ENCODE data around the gene SCP2. TPM values are rescaled to one million over a fixed set of nuclear protein-coding genes. Genes with fewer than 3 reads are reported as not detected.

SCP2 gene
- total and polyA plus RNA-seq, 2 of the 4 experiments (the other 2 are of a cell fraction): 70.4 to 83.1 TPM

- H3K18ac ChIP-seq (ENCODE audit: low read depth, low read length): no peak overlapping the region
- H3K4me2 ChIP-seq (ENCODE audit: low read depth, low read length): no peak overlapping the region
- H2BK120ac ChIP-seq (ENCODE audit: low read depth, low read length): no peak overlapping the region
- no peak for ATAC-seq (ENCODE audit: low read depth)
- ChIA-PET CTCF (no interaction called here), POLR2A (ENCODE audit: unreplicated experiment) (interaction anchor here (0.5 kb wide), 1 partner anchor 21 kb away, joined by 3 read pairs; no protein-coding TSS in a partner anchor)
- no peaks in the 10 kb centered on the region for H3K9me3 ChIP-seq (ENCODE audit: control insufficient read depth, insufficient read depth, low read length)
- H3K9ac ChIP-seq (ENCODE audit: low read depth, low read length): no peak overlapping the region
- DNase-seq: no peak
- no peak overlapping the region for H2AK5ac ChIP-seq (ENCODE audit: low read depth, low read length)
- no peak overlapping the region for H2BK15ac ChIP-seq (ENCODE audit: low read depth, low read length)
- H3K79me1 ChIP-seq (ENCODE audit: low read depth in 1 of 2, low read length in 2 of 2): no peaks in the 10 kb centered on the region
- WGBS, 2 experiments (ENCODE audit: extremely low coverage in 2 of 2, insufficient read length in 1 of 2): no CpG with 5 or more reads among the region's 3 CpGs
- no peak overlapping the region for H4K5ac ChIP-seq (ENCODE audit: low read depth, low read length)
- H3K27ac ChIP-seq (ENCODE audit: insufficient read depth, low read length): no peak overlapping the region
- H2BK20ac ChIP-seq (ENCODE audit: low read depth, low read length): no peak overlapping the region
- no peak overlapping the region for H3K4me3 ChIP-seq (ENCODE audit: insufficient read depth, low read depth, low read length)
- dilution Hi-C loops (cut with HindIII; ENCODE audit: low sequenced_read_pairs, unreplicated experiment): no loop called here
- in situ Hi-C loops (cut with MboI; ENCODE audit: low sequenced_read_pairs): no loop called here
- peaks cover 19% of the 10 kb centered on the region for H3K36me3 ChIP-seq (ENCODE audit: control insufficient read depth, insufficient read depth, low read length)
- intact Hi-C loops (cut with micrococcal nuclease): no loop called here
- no peaks in the 10 kb centered on the region for H3K4me1 ChIP-seq (ENCODE audit: control insufficient read depth, insufficient read depth, low read length)
- H4K20me1 ChIP-seq (ENCODE audit: insufficient read depth, low read length): no peaks in the 10 kb centered on the region
- H4K91ac ChIP-seq (ENCODE audit: insufficient read depth, low read depth, low read length): no peak overlapping the region
- H3K56ac ChIP-seq (ENCODE audit: extremely low read depth, insufficient read depth, low read length): no peak overlapping the region
- no peak overlapping the region for H4K8ac ChIP-seq (ENCODE audit: low read depth in 2 of 2, low read length in 2 of 2)
- no peak overlapping the region for H3K14ac ChIP-seq (replicated peaks; ENCODE audit: low read depth, low read length)
- H3K23ac ChIP-seq (ENCODE audit: low read depth, low read length): no peak overlapping the region
- no peak overlapping the region for H3K4ac ChIP-seq (ENCODE audit: low read depth, low read length)
- H2BK5ac ChIP-seq (ENCODE audit: low read depth, low read length, poor library complexity, severe bottlenecking): no peak overlapping the region
- no peak overlapping the region for H2AFZ ChIP-seq (replicated peaks; ENCODE audit: low read length, poor library complexity)
- no peaks in the 10 kb centered on the region for H3K27me3 ChIP-seq (ENCODE audit: control insufficient read depth, insufficient read depth, low read length)
- H2AK9ac ChIP-seq (replicated peaks; ENCODE audit: low read depth, low read length, poor library complexity): no peak overlapping the region
- H3K9me1 ChIP-seq (ENCODE audit: insufficient read depth, low read length): no peaks in the 10 kb centered on the region
- BruUV-seq (replicated peaks): no TSS peak
- TF ChIP-seq USF2 (IDR thresholded peaks at IDR 0.05; ENCODE audit: low read depth, low read length) (no peak), CHD1 (IDR thresholded peaks at IDR 0.05; ENCODE audit: low read depth, low read length) (no peak), POLR2A (IDR thresholded peaks at IDR 0.05; ENCODE audit: low read depth, low read length) (no peak), BHLHE40 (IDR thresholded peaks at IDR 0.05; ENCODE audit: low read depth, low read length) (no peak), MAFK (IDR thresholded peaks at IDR 0.05; ENCODE audit: low read depth, low read length) (no peak), ELK1 (IDR thresholded peaks at IDR 0.05; ENCODE audit: borderline replicate concordance, low read depth, low read length) (no peak), MXI1 (IDR thresholded peaks at IDR 0.05; ENCODE audit: borderline replicate concordance, low read depth, low read length) (no peak), NFE2L2 (IDR thresholded peaks at IDR 0.05; ENCODE audit: low read depth, low read length) (no peak), RFX5 (IDR thresholded peaks at IDR 0.05; ENCODE audit: low read depth, low read length) (no peak), RCOR1 (IDR thresholded peaks at IDR 0.05; ENCODE audit: insufficient replicate concordance, low read length) (no peak), SMC3 (IDR thresholded peaks at IDR 0.05; ENCODE audit: low read depth, low read length) (no peak), CTCF (conservative IDR thresholded peaks at IDR 0.05; ENCODE audit: low read depth, low read length) (no peak), CEBPB (IDR thresholded peaks at IDR 0.05; ENCODE audit: low read depth, low read length) (no peak), MAZ (IDR thresholded peaks at IDR 0.05; ENCODE audit: borderline replicate concordance, low read depth, low read length) (no peak), RAD21 (IDR thresholded peaks at IDR 0.05; ENCODE audit: low read length) (no peak)
Observed at GRCh38 chr1:52976183-52977035, 49.3 kb downstream of the SCP2 start.
